Measurements from ENCODE around the gene SNX18.

GRCh38 chr5:54535149-54535844, 17.7 kb downstream of the SNX18 start:
- TF ChIP-seq EZH2 (IDR thresholded peaks at IDR 0.05; ENCODE audit: borderline replicate concordance, insufficient read depth, low read length, poor library complexity, severe bottlenecking) (no peak), CTCF (IDR thresholded peaks at IDR 0.05; ENCODE audit: poor library complexity, severe bottlenecking) (no peak), MXI1 (conservative IDR thresholded peaks at IDR 0.05; ENCODE audit: poor library complexity, severe bottlenecking) (no peak), TAF1 (IDR thresholded peaks at IDR 0.05; ENCODE audit: low read depth) (no peak), RAD21 (conservative IDR thresholded peaks at IDR 0.05) (no peak), SMC3 (conservative IDR thresholded peaks at IDR 0.05; ENCODE audit: poor library complexity) (no peak), POLR2AphosphoS5 (IDR thresholded peaks at IDR 0.05) (no peak)
